NCI-H2171 treated with DMSO at 0.1 percent for 48 hours (cell line): ENCODE data around the gene AGAP5.
"Not testable (repeated sequence)": the region's sequence is repeated elsewhere in the genome, so short reads cannot be mapped to it uniquely, and the experiment has no call there.

Experiments
- DNase-seq: peaks from one replicate; lab custom pipeline; 2025; lab: John Stamatoyannopoulos, UW

AGAP5 gene

DNA sequence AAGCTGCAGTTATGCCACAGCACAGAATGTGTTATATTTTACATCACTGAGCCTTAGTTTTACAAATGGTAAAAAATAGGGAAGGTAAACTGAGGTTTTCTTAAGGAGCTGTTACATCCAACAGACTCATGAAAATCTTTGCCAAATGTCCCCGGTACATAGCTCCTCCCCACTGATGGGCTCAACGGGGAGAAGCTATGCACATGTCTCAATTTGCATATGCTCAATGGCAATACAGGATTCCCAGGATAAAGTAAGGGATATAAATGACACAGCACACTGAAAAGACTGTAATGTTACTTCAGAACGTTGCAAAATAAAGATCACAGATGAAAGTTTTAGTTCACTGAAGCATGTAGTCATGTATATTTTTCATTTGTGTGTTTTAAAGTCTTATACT, 16.6 kb upstream of the AGAP5 start:
- not testable (repeated sequence) for DNase-seq

DNA sequence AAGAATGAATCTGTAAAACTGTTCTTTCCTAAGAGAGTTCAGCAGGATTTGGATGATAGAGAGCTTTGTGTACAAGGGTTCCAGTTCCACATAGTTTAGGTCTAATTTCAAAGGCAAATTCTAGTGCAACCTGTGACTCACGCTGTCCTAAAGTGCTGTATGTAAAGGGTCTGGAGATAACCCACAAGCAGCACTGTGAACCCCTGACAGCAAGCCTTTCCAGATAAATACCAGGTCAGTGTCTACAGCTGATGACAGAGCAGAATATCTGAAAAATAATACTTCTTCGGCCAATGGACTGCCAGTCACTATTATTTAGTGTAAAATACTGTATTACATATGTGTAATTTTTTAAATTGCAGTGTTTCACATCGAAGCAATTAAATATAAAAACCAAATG, 16.0 kb upstream of the AGAP5 start:
- not testable (repeated sequence) for DNase-seq

DNA sequence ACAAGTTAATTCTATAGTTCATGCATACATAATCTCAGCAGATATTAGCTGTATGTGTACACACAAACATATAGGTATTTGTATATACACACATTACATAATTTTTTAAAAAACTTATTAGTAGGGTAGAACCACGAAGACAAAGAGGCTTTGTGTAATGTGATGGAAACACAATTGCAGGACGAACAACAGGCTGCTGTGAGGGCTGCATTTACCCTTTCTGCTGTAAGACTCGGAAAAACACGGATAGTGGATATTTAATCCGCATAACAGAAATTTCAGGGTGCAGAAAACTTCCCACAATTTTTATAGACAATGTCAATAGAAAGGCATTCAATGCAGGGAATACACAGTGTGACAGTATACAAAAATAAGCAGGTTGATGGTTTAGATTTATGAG, 13.8 kb upstream of the AGAP5 start:
- not testable (repeated sequence) for DNase-seq

DNA sequence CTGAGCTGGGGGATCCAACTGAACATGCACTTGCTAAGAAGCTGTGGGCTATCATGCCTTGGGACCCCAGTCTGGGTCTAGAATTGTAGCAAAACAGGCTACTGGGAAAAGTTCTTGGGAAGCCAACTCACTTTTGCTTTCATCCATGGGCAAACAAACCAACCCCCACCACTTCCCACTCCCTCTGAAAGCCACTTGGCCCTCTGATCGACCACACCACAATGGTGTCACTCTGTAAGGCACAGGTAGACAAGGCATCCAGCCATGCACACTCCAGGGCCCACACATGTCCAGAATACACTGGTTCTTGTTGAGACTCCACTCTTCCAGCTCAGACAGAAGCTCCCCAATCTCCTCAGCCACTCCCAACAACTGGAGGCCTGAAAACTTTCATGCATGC, 10.2 kb upstream of the AGAP5 start:
- not testable (repeated sequence) for DNase-seq

DNA sequence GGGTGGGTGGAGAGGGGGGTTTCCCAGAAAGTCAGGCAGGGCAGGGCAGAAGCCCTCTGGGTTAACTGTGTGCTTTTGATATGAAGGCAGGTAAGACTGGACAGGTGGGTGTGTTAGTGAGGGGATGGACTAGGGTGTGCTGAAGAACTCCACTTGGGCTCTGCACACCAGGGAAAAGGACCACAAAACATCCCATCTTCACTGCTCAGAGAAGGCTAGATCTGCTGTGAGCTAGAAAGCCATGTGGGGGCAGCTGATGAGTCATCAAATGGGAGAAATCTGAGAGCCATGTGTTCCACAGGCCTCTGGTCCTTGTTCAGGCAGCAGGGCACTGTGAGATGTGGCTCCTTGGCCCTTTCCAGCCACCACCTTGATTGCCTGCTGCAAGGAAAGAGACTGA, 9.7 kb upstream of the AGAP5 start:
- DNase-seq = not testable (repeated sequence)

DNA sequence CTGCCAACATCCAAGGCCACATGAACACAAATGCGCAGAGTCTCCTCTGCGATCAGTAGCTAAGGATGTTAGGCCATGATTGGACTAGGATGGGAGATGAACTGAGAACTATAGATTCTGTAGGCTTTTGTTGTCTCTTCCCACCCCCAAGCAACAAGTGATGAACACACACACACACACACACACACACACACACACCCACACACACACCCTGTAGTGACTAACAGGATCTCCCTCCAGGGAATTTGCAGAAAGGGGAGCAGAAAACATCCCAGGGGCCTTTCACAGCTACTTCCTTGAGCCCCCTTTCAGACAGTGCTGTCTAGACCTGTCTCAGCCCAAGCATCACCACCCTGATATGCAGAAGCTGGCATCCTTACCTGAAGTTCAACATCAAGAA, 8.6 kb upstream of the AGAP5 start:
- DNase-seq = not testable (repeated sequence)

DNA sequence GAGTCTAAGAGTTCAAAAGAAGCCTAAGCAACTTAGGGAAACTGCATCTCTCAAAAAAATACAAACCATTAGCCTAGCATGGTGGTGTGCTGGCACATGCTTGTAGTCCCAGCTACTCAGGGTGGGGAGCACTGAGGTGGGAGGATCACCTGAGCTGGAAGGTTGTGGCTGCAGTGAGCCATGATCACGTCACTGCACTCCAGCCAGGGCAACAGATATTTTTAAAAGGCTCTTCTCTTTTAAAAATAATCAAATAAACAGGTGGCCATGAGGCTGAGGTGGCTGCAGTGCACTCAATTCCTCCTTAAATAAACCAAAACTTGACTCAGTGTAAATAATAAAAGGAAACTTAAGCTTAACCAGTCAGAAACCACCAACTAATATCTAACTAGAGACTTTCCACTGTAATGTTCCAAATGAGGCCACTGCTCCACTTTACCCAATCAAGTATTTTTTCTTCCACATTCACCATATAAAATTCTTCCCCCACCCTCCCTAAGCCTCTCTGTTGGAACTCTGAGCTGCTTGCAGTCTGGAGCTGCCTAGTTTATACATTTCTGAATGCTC, 7.7 kb upstream of the AGAP5 start:
- not testable (repeated sequence) for DNase-seq

DNA sequence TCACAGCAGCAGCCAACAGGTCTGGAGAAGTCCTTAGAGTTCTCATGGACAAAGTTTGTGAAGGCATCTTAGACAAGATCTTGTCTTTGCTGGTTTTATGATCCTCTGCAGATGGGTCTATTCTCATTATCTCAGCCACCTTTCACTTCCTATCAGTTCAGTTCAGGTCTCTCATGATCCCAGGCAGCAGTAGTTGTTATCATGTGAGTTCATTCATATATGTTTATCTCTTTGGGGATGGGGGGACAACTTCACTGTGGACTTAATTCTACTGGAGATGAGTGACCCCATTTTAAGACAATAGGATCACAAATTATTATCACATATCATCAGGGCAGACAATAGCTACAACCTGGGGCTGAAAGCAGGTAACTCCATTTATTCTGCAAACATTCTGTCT, 6.0 kb upstream of the AGAP5 start:
- DNase-seq = not testable (repeated sequence)

DNA sequence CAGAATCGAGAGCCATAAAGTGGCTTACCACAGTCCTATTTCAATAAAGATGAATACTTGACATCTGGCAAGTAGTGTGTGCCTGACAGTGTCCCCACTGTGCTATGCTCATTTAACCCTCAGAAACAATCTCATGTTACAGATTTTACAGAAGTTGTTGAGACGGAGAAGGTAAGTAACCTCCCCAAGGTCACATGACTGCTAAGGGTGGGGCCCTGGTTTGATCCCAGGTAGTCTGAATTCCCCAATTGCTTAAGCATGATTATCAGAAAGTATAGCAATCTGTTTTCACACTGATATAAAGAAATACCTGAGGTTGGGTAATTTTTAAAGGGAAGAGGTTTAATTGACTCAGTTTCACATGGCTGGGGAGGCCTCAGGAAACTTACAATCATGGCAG, 910 bp upstream of the AGAP5 start:
- DNase-seq = peak; percentile 19

DNA sequence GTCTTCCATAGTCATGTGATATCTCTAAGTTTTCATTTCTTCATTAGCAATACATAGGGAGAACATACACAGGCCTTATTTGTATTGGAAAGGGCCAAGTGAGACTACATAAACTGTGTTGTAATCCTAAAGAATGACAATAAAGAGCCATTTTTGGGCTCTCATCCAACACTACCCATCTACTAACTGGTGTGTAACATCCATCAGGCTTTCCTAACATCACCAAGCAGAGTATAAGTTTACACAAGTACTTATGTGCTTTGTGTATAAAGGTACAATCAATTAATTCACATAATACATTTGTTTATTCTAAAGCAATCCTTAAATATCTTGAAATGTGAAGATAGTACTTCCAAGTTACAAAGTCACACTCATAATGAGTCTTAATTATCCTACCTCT, 2.6 kb downstream of the AGAP5 start:
- not testable (repeated sequence) for DNase-seq

DNA sequence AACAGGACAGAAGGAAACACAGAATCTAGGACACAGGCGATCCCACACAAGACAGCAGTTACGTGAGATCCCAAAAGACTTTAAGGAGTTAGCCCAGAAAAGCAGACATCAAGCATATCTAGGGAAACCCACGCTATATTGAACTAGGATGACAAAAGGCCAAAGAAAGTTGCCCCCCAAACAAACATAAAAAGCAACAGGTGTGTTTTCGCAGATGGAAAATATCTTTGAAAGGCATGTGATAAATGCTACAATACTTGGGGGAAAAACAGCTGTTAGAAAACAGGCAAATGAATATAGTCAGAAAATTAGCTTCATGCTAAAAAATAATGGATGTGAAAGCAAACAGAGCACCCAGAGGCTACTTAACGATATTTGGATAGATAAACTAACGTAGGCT, 7.2 kb downstream of the AGAP5 start:
- not testable (repeated sequence) for DNase-seq

DNA sequence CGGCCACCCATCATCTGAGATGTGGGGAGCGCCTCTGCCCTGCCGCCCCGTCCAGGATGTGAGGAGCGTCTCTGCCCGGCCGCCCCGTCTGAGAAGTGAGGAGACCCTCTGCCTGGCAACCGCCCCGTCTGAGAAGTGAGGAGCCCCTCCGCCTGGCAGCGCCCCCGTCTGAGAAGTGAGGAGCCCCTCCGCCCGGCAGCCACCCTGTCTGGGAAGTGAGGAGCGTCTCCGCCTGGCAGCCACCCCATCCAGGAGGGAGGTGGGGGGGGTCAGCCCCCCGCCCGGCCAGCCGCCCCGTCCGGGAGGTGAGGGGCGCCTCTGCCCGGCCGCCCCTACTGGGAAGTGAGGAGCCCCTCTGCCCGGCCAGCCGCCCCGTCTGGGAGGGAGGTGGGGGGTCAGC, 8.3 kb downstream of the AGAP5 start:
- not testable (repeated sequence) for DNase-seq

DNA sequence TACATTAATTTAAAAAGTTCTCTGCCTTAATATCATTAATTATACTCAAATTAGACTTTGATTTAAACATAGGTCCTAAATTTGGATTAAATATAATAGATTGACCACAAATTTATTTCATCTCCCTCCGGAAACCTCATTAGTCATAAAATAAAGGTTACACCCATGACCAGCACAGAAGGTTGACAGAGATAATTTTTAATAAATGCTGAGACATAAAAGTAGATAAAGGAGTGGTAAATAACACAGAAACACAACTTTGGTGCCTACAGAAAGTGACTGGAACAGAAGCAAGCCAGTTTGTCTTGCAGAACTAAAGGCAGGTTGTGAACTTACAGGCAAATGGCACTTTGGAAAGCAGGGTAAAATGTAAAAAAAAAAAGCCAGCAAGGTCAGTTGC, 10.3 kb downstream of the AGAP5 start:
- DNase-seq = not testable (repeated sequence)

DNA sequence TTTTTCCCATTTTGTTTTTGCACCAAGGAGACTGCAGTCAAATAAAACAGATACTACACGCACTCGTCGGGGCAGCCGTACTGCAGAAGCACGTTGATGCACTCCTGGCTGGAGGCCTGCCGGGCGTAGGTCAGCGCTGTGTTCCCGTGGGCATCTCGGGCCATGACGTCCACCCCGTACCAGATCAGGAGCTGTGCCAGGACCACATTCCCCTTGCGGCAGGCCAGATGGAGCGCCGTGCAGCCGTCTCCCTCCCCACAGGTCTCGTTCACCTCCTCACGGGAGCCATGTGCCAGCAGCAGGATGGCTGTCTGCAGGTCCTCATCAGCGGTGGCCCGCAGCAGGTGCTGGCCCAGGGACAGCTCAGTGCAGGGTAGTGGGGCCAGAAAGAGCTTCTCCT, 23.4 kb downstream of the AGAP5 start:
- not testable (repeated sequence) for DNase-seq

DNA sequence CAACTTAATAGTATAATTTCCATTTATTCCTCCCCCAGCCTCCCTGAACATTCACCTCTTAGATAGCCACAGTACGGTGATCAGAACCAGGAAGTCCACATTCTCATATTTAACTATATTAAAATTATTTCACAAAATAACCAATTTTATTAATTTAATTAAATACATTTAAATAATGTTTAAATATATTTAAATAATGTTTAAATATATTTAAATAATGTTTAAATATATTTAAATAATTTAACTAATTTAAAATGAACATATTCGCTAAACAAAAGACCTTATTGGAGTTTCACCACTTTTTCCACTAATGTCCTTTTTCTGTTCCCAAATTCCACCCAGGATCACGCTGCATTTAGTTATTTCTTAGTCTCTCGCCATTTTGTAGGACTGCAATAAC, 29.5 kb downstream of the AGAP5 start:
- DNase-seq = not testable (repeated sequence)

DNA sequence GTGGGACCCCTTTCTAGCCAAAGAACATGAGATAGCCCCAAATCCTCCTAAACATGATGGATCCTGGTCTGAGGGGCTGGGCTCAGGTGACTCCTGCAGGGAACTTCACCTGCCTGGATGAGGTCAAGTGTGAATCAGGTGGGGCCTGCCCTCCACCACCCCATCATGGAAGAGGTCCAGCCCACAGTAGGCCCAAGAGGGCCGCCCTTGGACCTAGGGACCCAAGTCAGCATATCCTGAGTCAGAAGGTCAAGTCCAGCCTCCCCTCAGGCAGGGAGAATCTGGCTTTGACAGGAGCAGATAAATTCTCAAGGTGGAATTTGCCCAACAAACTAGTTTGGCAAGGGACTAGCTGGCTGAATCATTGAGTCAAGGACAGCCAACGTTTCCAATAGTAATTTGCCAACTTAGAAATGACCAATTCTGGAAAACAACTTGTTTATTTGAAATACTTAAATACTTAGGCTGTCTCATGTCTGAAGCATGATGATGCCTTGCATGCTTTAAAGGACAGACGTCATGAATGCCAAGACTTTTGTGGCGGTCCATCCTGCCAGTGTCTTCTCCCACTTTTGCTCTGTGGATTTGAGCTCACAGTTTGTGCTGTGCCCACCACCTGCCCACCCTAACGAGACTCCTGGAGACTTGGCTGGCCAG, 31.6 kb downstream of the AGAP5 start:
- DNase-seq = not testable (repeated sequence)

DNA sequence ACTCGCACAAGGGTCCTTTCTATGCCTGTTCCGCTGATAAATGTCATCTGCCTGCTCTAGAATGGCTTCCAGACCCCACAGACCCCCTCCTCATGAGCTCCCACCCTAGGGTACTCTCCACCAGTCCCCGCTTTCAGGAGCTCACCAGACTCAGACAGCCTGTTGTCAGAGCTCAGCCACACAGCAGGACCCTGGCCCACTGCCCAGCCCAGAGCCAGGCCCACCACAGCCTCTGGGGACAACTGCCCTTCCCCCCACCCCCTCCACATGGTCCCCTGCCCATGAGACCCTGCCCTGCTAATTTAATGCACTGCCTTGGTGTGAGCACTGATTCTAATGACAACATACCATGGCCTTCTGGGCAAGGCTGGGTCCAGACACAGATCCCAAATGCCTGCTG, 32.3 kb downstream of the AGAP5 start:
- not testable (repeated sequence) for DNase-seq

DNA sequence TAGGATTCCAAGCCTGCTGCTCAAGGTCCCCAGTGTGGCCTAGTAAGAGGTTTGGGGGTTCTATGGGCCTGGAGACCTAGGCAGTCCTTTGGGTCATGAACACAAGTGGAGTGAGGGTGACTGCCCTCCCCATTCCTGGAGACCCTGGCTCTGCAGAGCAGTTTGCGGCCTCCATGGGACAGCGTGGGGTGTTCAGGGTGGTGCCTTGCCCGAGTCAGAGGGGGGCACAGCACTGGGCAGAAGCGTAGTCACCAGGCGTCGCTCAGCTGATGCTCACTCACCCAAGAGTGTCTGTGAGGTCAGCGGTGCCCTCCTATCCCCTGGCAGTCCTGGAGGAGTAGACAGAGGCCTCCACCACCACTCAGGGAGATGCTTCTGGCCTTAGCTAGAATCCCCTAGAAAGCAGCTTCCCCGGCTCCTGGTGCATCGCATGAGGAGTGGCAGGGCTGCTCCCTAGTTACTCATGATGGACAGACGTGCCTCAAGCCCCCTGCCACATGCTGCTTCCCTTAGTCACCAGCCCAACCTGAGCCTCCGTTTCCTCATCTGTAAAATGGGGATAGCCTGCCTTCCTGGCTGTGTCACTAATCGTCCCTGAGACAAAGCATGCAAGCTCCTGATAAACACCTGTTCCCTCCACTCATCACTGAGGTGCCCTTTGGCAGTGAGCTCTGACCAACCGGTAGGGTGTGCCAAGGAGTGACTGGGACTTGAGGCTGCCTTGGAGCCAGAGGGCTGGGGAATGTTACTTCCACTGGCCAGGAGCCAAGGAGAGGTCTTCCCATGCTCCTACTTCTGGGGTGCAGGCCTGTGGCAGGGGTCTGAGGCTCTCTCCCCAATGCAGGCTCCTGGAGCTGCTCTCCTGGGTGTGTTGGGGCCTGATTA, 33.5 kb downstream of the AGAP5 start:
- DNase-seq = not testable (repeated sequence)

DNA sequence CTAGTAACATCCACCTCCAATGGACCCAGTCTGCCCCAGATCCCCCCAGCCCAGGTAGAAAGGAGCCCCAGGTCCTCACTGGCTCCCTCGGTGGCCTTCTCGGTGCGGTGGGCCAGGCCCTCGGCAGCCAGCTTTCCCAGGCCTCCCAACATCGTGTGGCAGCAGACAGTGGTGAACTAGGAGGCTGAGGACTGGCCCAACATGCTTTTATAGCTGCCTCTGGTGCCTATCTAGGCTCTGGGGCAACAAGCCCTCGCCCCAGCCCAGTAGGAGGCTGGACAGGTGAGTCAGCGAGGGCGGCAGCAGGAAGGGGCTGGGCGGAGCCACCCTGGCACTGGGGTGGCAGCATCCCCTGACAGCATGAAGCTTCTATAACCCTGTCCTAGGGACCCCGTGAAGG, 34.3 kb downstream of the AGAP5 start:
- DNase-seq = not testable (repeated sequence)

DNA sequence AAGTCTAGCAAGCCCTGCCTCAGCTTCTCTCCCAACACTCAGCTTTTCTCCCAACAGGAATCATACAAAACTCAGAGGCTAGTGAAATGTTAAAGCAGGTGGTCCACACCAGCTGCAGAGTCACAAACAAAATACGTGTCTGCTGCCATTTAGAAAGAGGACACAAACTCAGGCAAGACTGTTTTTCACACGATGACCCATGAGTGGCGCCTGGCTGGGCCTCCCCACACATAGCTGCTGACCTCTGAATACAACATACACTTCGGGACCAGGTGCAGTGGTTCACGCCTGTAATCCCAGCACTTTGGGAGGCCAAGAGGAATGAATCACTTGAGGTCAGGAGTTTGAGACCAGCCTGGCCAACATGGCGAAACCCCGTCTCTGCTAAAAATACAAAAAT, 35.2 kb downstream of the AGAP5 start:
- not testable (repeated sequence) for DNase-seq

DNA sequence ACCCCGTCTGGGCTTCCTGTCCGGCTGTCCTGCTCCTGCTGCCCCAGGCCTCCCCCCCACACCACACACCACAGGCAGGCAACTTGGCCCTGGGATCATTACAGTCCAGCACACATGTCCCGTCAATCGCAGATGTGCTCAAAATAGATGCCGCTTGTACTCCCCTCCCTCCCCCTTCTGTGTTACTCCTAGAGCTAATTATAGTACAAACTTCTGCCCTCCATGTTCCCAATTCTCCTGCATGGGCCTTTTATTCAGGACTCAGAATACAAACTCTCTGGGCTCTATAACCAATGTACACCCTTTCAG, 42.0 kb downstream of the AGAP5 start, which contains the start of gene SYNPO2L:
Gene SYNPO2L (minus strand): TSS at position 40 of the 309 bp plus-strand sequence. CDS start 107 bp downstream, outside the sequence.
- no peak for DNase-seq

DNA sequence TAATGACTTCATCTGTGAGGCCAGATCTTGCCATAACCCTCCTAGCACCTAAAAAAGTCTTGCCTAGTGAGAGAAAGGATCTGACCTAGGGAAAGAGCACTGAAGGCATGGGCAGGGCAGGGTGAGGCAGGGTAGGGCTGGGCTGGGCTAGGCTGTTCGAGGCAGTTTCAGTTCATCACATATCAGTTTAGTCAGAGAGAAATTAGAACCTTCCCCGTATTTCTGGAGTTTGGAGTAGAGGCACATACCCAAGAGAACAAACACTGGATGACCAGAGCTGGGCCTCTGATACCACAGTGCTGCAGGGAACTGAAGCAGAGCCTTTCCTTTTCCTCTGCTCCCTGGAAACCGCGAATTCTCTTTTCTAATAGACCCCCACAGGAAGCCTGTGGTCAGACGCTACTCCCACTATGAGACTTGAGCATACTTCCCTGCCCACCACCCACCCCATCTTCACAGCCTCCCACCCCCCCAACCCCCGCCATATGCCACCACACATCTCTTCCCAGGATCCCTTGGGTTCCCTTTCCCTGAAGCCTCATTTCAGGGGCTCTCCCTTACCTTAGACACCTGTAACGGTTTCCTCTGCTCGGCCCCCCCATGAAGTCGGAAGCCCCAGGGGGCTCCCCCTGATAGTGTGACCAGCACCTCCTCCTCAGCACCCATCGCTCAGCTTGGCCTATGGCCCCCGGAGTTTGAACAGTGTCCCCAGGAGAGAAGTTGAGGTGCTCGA, 42.5 kb downstream of the AGAP5 start:
- no peak for DNase-seq
